Activated CD4-positive, alpha-beta T cell treated with anti-CD3 and anti-CD28 coated beads for 1 hour (primary cell): ENCODE results near the gene ARHGAP6.
"Not testable (repeated sequence)": the region's sequence is repeated elsewhere in the genome, so short reads cannot be mapped to it uniquely, and the experiment has no call there.

Experiments
- DNase-seq: peaks from one replicate; pipeline ENCODE4 v3.0.0-alpha.2; 2020

The ARHGAP6 gene

GRCh38 chrX:11131146-11131545 is 534.6 kb downstream of the ARHGAP6 start:
- DNase-seq: no peak

GRCh38 chrX:11130136-11130535 is 535.6 kb downstream of the ARHGAP6 start:
- DNase-seq: no peak

GRCh38 chrX:11129534-11130105 is 536.1 kb downstream of the ARHGAP6 start:
- DNase-seq: no peak

- DNase-seq: no peak
Measured at GRCh38 chrX:11125060-11125459, 540.7 kb downstream of the ARHGAP6 start.

GRCh38 chrX:11124112-11124511 is 541.6 kb downstream of the ARHGAP6 start:
- no peak for DNase-seq

- not testable (repeated sequence) for DNase-seq
Measured at GRCh38 chrX:11123087-11123486, 542.6 kb downstream of the ARHGAP6 start.

- DNase-seq: no peak
Measured at GRCh38 chrX:11119313-11119943, 546.3 kb downstream of the ARHGAP6 start.

GRCh38 chrX:11117745-11118144 is 548.0 kb downstream of the ARHGAP6 start:
- DNase-seq: no peak

GRCh38 chrX:11113731-11114130 is 552.0 kb downstream of the ARHGAP6 start:
- no peak for DNase-seq

- DNase-seq: no peak
Measured at GRCh38 chrX:11111947-11112346, 553.8 kb downstream of the ARHGAP6 start.

- peak; percentile 76 for DNase-seq
Measured at GRCh38 chrX:11111037-11111851, 554.5 kb downstream of the ARHGAP6 start, which contains the start of gene HCCS. TSS of gene HCCS (plus strand) at chrX:11111332. CDS start at chrX:11112061, 729 bp downstream.

- no peak for DNase-seq
Measured at GRCh38 chrX:11109968-11110367, 555.8 kb downstream of the ARHGAP6 start.

GRCh38 chrX:11108253-11108941 is 557.3 kb downstream of the ARHGAP6 start:
- no peak for DNase-seq

GRCh38 chrX:11105080-11105479 is 560.6 kb downstream of the ARHGAP6 start:
- no peak for DNase-seq

- DNase-seq: no peak
Measured at GRCh38 chrX:11103751-11104150, 562.0 kb downstream of the ARHGAP6 start.

GRCh38 chrX:11103006-11103405 is 562.7 kb downstream of the ARHGAP6 start:
- DNase-seq: no peak

GRCh38 chrX:11100281-11101035 is 565.3 kb downstream of the ARHGAP6 start:
- DNase-seq: no peak

GRCh38 chrX:11099465-11099864 is 566.3 kb downstream of the ARHGAP6 start:
- DNase-seq: no peak

GRCh38 chrX:11097933-11098332 is 567.8 kb downstream of the ARHGAP6 start:
- DNase-seq: no peak

GRCh38 chrX:11089802-11090201 is 575.9 kb downstream of the ARHGAP6 start:
- DNase-seq: no peak
